ENCODE data around the gene ADCY10.
"Not testable (repeated sequence)": the region's sequence is repeated elsewhere in the genome, so short reads cannot be mapped to it uniquely, and the experiment has no call there.

The ADCY10 gene

GRCh38 chr1:167924543-167925231, 10.8 kb upstream of the ADCY10 start:
- DNase-seq, result no peak

DNA sequence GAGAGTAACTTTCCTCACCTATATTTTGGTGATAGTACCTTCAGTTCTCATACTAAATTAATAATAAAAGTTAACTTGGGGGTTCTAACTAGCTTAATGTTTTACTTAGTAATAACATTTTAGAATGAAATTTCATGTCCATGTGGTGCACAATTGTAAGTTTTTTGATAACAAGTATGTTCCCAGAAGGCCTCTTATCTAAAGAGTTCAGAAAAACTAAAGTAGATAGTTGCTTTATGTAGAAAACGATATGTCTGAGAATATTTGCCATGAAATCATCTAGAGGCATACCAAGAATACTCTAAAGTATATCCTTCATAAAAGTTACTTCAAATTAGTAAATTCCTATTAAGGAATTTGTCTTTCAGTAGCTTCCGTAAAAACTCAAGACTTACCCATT, 10.2 kb upstream of the ADCY10 start:
- DNase-seq, result no peak

DNA sequence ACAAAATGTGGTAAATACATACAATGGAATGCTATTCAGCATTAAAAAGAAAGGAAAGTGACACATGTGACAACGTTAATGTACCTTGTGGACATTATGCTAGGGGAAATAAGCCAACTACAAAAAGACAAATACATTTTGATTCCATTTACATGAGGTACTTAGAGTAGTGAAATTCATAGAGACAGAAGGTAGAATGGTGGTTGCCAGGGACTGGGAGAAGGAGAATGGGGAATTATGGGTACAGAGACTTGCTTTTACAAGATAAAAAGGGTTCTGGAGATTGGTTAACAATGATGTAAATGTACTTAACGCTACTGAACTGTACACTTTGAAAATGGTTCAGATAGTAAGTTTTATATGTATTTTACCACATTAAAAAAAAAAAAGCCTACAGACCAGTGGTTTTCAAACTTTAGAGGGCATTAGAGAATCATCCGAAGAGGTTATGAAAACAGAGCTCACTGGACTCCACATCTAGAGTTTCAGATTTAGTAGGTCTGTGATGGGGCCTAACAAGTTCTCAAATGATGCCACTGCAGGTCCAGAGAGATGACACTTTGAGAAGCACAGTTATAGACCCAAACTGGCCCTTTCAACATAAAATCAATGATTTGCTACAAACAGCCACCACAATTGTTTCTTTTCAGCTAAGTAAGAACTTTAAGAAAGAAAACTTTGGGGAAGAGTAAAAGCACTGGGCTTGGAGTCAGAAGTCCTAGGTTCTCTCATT, 9.6 kb upstream of the ADCY10 start:
- DNase-seq, result no peak

GRCh38 chr1:167922611-167923074, 8.7 kb upstream of the ADCY10 start:
- no peak for DNase-seq

GRCh38 chr1:167922023-167922422, 8.1 kb upstream of the ADCY10 start:
- no peak for DNase-seq

- DNase-seq, result no peak
These were observed 3.0 kb upstream of the ADCY10 start for GRCh38 chr1:167916766-167917511.

- no peak for DNase-seq
These were observed 1.6 kb upstream of the ADCY10 start for GRCh38 chr1:167915569-167915968.

DNA sequence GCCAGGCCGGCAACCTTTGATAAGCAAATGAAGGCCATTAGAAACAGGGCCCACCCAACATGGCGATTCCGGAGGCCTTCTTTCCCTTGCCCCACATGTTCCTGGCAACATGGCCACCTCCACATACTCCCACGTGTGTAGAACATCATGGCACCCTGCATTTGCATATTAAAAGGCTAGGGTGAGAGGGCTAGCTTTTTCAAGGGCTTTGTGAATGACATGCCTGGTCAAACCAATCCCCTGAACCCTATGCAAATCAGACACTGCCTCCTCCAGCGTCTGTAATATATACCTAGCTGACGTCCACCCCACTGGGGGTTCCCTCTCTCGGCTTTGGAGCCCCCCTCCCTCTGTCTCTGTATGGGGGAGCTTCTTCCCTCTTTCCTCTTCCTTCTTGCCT, 1.6 kb downstream of the ADCY10 start:
- DNase-seq, result no peak

DNA sequence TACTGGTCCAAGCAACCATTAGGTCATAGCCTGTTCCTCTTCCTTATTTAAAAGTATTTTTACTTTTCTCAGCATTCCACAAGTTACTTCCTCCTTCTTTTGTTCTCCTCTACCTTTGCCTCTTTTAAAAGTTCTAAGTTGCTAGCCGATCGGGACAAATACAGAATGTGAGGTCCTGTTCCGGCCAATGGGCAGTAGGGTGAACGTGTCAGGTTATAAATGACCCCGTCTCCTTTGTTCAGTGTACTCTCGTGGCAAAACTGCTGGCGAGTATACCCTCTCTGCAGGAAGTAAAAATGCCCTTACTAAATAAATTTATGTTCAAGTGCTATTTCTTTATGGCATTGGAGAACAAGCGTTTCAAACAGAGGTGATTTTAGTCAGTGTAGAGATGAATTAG, 2.5 kb downstream of the ADCY10 start:
- DNase-seq, result no peak

DNA sequence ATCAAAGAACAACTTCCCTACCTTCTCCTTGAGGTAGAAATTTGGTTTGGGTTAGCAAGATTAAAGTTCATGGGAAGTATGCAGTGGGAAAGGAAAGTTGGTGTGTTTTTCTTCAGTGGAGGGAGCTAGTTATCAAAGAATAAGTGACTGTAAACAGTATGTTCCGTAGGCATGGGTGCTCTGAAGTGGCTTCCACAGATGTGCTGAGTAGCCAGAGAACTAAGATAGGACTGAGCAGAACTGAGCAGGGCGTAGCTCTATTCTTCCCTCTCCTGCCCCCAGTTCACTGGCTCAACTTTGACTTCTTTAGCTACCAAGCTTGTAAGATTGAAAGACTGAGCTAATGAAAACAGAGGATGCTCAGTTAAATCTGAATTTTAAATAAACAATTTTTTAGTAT, 3.4 kb downstream of the ADCY10 start:
- no peak for DNase-seq

GRCh38 chr1:167909691-167910180, 4.2 kb downstream of the ADCY10 start:
- DNase-seq, result no peak

GRCh38 chr1:167905671-167906070, 8.3 kb downstream of the ADCY10 start:
- no peak for DNase-seq

GRCh38 chr1:167905182-167905581, 8.8 kb downstream of the ADCY10 start:
- peak; percentile 26 for DNase-seq

GRCh38 chr1:167904652-167905130, 9.2 kb downstream of the ADCY10 start:
- peak; percentile 13 for DNase-seq

- DNase-seq, result no peak
These were observed 13.0 kb downstream of the ADCY10 start for GRCh38 chr1:167900907-167901306.

DNA sequence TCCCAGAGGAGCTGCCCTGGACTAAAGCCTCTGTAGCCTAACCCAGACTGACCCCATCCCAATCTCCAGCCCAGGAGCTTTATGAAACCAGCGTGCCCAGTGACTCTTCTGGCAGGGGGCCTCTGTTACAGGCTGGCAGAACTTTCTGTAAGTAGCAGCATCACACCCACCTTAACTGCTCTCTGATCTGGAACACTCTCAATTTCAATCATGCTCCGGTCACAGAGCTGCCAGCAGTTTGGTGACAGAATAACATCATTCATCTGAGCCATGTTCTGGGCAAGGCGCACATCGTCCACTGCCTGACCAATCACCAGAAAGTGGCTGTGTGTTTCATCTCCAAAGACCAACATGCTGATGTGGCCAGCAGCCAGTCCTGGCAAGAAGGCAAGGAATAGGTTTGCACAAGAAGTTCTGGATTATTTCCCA, 14.7 kb downstream of the ADCY10 start:
- no peak for DNase-seq

- no peak for DNase-seq
These were observed 15.2 kb downstream of the ADCY10 start for GRCh38 chr1:167898578-167899222.

GRCh38 chr1:167893798-167894197, 20.1 kb downstream of the ADCY10 start:
- DNase-seq, result no peak

DNA sequence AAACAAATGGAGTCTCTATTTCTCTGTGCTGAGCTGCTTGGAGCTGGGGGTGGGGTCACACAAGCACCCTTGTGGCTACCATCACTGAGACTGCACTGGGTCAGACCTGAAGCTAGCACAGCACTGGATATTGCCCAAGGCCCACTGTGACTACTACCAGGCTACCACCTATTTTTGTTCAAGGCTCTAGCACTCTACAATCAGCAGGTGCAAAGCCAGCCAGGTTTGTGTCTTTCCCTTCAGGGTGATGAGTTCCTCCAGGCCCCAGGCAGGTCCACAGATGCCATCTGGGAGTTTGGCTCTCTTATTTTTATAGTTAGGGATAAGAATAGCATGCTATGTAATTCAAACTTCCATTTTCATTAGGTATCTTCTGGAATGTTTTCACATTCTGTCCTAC, 23.5 kb downstream of the ADCY10 start:
- DNase-seq, result no peak

- DNase-seq, result not testable (repeated sequence)
These were observed 26.7 kb downstream of the ADCY10 start for GRCh38 chr1:167887187-167887586.

- no peak for DNase-seq
These were observed 31.6 kb downstream of the ADCY10 start for GRCh38 chr1:167882376-167882775.

DNA sequence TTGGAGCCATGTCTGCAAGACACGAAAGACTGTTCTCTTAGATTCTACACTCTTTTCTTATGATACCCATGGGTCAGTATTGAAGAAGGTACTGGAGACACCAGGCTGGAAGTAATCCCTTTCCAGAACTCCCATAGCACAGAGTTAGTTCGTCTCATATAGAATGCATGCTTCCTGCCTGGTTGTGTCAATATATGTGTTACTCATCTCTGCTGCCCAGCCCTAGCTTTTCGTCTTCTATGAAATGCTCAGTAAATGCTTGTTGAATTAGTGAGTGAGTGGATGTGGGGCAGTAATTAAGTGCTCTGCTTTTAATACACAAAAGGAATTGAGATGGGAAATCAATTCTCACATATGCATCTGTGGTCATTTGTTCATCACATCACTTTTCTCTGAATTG, 32.1 kb downstream of the ADCY10 start:
- DNase-seq, result no peak

DNA sequence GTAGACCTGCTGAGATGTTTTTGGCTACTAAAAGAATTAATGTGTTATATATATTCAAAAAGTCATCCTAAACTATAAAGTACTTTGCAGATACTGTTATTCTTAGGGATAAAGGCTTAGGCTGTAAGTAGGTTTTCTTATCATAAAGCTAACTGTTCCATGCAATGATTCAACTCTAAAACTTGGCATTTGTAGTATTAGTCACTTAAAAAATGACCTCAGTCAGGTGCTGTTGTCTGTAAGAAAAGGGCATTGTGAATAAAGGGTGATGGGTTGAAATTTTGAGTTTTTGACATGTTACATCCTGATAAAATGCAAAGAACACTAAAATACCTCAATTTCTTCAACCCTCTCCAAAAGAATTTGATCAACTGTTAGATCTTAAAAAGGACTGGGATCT, 32.9 kb downstream of the ADCY10 start:
- DNase-seq, result no peak
